GM21786 (cell line): ENCODE results near the gene MICAL1.

Source experiments
- ATAC-seq: cut with Tn5 transposase; IDR thresholded peaks from one replicate; pipeline ENCODE4 v1.9.1; 2021; ENCODE audit not compliant: unreplicated experiment

MICAL1 gene, protein sequence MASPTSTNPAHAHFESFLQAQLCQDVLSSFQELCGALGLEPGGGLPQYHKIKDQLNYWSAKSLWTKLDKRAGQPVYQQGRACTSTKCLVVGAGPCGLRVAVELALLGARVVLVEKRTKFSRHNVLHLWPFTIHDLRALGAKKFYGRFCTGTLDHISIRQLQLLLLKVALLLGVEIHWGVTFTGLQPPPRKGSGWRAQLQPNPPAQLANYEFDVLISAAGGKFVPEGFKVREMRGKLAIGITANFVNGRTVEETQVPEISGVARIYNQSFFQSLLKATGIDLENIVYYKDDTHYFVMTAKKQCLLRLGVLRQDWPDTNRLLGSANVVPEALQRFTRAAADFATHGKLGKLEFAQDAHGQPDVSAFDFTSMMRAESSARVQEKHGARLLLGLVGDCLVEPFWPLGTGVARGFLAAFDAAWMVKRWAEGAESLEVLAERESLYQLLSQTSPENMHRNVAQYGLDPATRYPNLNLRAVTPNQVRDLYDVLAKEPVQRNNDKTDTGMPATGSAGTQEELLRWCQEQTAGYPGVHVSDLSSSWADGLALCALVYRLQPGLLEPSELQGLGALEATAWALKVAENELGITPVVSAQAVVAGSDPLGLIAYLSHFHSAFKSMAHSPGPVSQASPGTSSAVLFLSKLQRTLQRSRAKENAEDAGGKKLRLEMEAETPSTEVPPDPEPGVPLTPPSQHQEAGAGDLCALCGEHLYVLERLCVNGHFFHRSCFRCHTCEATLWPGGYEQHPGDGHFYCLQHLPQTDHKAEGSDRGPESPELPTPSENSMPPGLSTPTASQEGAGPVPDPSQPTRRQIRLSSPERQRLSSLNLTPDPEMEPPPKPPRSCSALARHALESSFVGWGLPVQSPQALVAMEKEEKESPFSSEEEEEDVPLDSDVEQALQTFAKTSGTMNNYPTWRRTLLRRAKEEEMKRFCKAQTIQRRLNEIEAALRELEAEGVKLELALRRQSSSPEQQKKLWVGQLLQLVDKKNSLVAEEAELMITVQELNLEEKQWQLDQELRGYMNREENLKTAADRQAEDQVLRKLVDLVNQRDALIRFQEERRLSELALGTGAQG

DNA sequence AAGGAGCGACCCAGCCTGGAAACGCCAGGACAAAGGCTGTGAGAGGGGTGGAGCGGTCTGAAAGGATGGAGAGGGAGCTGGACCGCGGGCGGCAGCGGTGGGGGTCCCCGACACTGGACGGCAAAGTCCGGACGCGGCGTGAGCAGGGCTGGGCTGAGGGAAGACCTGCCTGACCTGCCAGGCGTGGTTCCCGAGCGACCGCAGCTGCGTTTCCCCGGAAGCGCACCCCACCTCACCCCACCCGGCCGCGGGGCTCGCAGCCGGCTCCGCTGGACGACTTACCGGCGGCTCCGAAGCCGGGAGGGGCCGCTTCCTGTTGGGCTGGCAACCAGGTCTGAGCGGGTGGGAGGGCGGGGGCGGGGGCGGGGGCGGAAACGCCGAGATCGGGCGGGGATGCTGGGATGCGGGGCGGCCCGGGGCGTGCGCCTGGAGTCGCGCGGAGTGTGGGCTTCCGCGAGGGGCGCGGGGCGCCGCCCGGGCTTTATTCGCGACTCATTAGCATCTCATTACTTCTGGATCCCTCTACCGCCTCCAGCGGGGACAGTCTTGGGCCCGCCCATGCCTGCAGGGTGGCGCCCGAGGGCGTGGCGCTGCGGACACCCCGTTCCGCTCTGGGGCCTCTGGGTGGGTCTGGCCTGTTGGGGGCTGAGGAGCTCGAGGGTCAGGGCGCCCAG lies at the start of gene MICAL1:
MICAL1 (minus strand) TSS at position 336 of the 674 bp plus-strand sequence. CDS start 1,576 bp downstream, outside the sequence.
- peak; percentile 47 for ATAC-seq

DNA sequence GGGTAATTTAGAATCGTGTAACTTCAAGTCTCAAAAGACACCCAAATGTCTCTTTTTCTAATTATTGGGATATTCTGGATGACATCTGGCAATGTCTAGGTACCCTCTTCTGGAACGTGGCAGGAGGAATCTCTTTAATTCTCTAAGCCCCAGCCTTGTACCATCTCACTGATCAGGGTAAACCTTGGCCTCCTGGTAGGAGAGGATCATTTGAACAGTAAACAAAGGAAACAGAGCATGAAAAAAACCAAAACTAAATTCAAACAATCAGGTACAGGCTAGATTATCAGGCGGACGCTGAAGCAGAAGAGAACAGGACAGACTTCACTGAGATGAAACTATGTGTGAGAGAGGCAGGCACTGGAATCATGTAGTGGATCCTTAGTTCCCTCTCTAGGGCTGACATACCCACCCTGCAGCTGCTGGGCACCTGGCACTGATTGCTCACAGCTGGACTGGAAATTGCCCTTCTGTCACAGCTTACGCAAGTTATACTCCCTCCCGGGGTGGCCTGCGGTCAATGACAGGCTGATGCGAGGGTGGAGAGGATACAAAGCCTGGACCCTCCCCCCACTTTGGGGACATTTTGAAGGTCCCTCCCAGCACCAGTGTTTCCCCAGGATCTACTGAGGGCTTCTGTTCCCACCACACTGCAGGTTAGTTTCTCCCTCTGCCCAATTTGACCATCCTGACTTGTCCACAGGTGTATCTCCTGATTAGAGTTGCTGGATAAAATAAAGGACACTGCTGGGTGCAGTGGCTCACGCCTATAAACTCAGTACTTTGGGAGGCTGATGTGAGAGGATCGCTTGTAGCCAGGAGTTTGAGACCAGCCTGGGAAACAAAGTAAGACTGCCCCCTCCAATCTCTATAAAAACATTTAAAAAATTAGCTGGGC lies 48.0 kb upstream of the MICAL1 start:
- no peak for ATAC-seq

DNA sequence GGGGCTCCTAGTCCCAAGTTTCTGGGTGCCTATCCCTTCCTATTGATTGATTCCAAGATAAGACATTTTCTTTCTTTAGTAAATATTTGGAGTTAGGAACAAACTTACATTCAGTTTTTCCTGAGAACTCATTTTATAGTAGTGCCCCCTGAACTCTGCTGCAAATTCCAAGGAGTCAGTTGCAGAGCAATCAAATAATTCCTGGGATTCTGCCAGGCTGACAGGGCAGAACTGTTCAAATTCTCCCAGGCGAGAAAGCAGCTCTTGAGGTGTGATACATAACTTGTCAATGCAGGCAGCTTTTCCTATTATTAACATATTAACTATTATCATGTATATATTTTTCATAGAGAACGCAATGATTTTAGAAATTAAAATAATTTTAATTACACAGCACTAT lies 43.4 kb upstream of the MICAL1 start:
- no peak for ATAC-seq

DNA sequence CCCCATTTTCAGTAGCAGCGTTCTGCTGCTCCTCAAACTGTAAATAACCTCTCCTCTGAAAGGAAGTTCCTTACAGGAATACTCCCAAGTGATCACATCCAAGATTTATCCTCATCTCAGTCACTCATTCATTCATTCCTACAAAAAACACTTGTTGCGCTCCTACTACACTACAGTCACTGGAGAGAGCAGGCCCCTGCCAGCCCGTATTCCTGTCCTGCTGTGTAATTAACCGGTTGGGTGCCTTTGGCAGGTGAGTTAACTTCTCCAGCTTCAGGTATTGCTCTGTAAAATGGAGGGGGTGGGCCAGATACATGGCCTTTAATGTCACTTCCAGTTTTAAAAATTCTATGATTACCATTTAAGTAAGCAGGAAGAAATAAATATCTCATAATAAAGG lies 42.5 kb upstream of the MICAL1 start:
- ATAC-seq: no peak

DNA sequence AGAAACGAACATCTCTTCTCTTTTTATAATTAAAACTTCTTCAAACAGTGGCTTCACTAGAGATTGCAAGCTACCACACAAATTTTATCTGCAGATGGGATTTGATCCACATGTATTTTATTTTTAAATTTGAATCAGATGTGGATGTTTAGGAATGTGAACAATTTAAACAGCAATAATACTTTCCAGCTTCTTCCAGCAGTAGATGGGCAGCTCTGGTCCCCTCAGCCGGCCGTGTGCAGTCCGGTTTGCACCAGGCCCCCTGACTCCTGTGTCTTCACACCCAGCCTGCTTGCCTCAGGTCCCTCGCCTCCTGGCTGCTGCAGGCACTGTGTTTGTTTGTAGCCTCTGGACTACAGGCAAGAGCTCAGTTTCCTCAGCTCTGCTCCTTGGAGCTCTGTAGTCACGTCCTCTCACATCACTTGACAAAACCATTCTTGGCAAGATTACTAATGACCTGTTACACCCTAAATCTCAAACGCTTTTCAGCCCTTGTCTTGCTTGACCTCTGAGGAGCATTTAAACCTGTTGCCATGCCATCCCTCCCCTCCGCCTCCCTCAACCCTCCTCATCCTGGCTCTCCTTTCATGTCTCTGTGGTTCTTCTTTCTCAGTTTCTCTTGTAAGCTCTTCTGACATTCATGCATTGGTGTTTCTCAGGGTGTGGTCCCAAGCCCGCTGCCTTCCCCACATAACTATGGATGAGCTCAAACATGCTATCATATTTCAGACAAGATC lies 40.6 kb upstream of the MICAL1 start:
- ATAC-seq: no peak

DNA sequence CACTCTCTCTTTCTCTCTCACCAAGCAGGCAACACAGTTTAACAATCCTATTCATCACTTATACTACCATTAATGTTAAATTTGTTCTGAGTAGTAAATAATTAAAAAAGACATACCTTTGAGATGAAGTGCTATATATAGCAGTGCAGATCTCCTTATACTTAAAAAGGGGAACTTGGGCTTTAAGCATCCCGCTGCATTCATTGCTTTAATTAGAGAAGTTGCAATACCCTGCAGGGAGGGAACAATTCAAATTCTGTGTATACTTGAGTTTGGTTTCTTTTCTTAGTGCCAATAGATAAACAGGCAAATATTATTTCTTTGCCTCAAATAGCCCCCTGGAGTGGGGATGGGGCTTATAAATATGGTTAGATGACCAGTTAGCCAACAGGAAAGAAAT lies 38.3 kb upstream of the MICAL1 start:
- ATAC-seq: no peak

DNA sequence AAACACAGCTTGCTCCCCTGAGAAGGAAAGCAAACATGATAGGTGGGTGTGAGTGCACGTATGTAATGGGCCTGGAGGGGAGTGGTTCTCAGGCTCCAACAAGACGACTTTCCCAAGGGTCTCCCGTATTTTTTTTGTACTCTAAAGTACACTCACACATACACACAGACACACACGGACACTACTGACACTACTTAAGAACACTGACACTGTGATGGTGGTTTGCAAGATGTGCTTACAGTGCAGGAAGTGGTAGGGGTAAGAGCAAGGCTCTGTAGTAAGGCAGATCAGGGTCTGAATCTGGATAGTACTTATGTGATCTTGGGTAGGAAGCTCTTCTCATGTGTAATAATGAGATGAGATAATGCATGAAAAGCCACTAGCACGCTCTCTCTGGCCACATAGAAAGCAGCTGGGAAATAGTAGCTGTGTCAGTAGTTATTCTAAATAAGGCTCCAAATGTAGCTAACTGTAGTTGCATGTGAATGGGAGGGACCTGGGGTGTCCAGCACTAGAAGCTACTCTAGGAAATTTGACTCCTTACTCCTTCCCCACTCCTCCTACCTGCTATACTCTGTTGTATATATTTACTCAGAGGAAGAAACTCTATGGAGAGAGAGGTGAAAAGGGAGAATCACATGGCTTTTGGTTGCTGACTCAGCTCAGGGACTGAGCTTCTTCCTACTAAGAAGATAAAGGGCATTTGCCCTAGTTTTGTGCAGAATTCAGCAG lies 35.8 kb upstream of the MICAL1 start:
- no peak for ATAC-seq

DNA sequence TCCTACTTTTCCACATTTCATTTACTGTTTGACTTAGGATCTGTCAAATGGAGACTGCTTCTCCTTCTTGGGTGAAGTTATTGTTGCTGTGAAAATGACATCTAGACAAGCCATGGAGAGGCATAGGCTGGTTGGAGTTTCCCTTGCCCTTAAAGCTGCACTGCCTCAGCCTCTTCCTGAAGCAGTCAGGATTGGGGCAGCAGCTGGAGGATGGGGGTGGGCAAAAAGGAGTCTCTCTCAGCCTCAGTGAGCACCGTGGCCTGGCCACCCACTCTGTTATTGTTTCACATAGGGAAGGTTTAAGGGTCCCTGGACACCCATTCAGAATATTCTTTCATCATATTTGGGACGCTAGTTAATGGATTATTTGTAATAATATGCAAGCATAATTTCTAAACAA lies 35.1 kb upstream of the MICAL1 start:
- ATAC-seq: no peak

DNA sequence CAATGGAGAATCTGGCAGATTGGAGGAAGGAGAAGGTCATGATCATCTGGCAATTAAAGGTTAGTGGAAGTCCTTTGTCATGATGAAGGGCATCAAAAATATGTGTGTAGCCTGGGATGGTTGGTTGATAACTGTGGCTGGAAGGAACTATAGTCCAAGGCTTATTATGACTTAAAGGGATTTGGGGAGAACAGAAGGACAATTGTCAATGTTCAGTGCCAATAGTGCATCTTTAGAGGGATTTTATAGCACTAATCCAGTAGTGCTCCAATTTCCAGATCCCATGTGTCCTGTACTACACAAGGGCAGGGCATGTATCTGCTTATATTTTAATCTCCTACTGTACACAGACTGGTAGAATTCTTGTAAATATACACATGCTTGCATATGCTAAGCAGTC lies 32.4 kb upstream of the MICAL1 start:
- no peak for ATAC-seq

DNA sequence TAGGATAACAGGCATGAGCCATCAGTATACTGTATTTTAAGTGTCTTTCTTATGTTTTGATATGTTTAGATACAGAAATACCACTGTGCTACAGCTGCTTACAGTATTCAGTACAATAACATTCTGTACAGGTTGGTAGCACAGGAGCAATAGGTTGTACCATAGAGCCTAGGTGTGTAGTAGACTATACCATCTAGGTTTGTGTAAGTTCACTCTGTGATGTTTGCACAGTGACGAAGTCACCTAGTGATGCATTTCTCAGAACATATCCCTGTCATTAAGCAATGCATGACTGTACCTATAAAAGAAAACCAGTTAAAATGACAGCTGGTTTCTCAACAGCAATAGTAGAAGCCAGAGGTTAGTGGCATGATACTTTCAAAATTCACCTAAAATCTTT lies 30.5 kb upstream of the MICAL1 start:
- no peak for ATAC-seq

DNA sequence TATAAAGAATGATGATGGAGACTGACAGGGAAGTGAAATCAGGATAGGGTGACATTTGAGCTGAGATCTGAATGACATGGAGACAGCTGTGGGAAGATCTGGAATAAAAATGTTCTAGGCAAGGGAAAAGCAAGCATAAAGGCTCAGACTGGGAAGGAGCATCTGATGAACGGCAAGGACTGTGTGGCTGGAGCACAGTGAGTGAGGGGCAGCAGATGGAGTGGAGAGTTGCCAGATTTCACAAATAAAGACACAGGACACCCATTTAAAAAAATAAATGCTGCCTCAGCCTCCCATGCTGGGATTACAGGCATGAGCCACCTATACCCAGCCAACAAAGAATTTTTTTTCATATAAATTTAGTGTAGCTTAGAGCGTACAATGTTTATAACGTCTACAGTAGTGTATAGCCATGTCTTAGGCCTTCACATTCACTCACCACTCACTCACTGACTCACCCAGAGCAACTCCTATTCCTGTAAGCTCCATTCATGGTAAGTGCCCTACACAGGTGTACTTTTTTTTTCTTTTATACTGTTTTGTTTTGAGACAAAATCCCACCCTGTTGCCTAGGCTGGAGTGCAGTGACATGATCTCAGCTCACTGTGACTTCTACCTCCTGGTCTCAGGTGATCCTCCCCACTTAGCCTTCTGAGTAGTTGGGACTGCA lies 29.8 kb upstream of the MICAL1 start:
- ATAC-seq: no peak

DNA sequence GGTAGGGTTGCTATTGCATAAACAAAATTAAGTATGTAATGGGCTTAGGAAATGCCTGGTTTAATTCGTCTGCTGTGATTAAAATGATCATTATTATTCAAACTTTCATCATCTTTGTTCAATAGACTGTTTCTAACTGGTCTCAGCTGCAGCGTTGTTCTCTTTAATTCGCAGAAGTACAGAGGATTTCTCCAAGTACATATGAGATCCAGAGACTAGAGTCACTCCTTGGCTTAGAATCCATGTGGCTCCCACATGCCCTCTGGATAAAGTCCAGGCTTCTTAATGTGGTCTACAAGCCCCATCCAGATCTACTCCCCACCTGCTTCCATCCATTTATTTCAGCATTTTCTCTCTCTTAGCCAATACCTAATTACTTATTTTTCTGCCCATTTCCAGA lies 28.6 kb upstream of the MICAL1 start:
- ATAC-seq: no peak

DNA sequence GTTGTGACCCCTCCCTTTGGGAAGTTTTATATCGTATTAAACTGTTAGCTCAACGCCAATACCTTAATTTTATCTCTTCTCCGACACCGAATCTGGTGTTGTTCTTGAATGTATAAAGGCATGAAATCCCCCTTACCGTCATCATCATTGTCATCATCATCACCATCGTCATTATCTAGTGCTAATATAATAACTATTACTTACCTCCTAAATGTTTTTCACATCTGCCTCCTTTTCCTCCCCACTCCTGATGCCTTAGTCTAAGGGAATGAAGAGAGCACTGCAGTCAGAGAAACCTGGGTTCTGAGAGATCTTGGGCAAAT lies 28.1 kb upstream of the MICAL1 start:
- no peak for ATAC-seq

DNA sequence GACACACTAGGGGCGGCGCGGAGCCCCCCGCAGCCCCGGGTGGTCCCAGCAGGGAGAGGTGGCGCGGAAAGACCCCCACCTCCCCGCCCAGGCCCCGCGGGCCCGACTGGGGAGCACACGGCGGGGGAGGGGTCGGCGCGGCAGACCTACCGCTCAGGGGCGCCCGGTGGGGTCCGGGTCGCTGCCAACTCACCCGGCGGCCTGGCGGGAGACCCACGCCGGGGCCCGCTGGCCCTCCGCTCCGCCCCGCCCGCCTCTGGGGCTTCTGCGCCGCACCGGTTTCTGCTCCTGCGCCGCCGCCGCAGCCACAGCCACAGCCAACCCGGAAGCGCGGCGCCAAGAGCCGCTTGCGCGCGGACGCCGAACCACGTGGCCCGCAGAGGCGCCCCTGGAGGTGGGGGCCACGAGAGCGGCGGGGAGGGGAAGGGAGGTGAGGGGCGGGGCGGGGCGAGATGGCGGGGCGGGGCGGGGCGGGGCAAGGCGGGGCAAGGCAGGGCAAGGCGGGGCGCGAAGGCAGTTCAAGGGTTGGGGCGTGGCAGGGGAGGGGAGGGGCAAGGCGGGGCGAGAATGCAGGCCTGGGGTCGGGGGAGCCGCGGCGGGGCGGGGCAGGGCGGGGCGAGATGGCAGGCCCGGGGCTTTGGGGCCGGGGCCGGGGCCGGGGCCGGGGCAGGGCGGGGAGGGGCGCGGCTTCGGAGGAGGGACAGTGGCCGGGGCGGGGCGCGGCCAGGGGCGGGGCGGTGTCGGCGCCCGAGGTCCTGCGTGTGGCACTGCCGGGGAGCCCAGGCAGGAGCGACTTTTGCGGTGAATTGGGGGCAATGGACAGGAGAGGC lies 27.5 kb upstream of the MICAL1 start, which contains the start of gene ZBTB24:
ZBTB24 (minus strand) TSS at position 315 of the 830 bp plus-strand sequence. CDS start 1,193 bp downstream, outside the sequence.
- peak; percentile 89 for ATAC-seq

DNA sequence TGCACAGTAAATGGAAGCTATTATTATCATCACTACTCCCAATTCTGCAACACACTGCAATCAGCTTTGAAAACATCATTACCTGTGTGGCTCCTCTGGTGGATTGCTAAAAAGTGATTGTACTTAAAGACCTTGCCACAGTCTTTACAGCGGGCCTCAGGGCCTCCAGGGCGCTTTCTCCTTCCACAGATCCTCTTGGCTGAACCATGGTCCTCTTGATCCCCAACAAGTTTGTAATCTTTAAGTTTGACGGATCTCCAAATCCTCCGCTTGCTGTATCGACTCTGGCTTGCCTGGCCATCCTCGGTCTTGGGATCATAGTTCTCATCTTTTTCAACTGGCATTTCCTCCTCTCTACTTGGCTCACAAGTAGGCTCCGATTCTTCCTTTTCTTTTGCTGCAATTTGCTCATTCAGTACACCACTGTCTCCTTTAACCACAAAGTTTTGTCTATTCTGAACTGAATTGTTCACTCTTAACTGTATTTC lies 25.5 kb upstream of the MICAL1 start:
- no peak for ATAC-seq

DNA sequence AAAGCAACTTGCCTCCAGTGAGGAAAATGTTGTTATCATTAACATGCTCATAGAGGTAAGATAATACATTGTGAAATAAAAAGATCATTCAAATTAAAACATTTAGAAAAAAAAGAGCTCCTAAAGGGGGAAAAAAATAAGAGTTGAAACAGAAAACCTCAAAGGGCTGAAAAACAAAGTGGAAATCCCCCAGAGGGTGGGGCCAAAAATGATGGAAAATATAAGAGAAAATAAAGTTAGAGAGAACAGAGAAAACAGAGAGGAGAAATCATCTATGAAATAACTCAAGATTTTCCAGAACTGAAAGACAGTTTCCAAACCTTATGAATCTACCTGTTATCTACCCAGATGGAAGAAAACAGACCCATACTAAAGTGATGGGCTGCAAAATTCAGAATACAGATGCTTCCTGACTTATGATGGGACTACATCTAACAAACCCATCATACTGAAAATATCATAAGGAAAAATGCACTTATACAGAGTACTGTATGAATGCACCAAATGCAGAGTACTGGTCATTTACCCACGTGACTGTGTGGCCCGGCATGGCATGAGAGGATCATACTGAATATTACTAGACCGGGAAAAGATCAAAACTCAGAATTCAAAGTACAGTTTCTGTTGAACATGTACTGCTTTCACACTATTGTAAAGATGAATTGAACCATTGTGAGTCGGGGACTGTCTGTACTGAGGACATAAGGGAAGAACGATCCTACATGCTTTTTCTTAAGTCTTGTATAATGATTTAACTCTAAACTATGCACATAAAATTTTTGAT lies 23.5 kb upstream of the MICAL1 start:
- ATAC-seq: no peak
